T-helper 1 cell treated with Interleukin-12 subunit alpha and Interleukin-12 subunit beta and Interleukin-4 antibody, amounts not matched to agents 30 ng/mL and 1 ng/mL, for 36 hours (primary cell): ENCODE results near the gene HERC4. TPM values are rescaled to one million over a fixed set of nuclear protein-coding genes. Genes with fewer than 3 reads are reported as not detected.
"Not testable (repeated sequence)": the region's sequence is repeated elsewhere in the genome, so short reads cannot be mapped to it uniquely, and the experiment has no call there.

Source experiments
- intact Hi-C: fragments of 100-400 bp; cut with micrococcal nuclease; formaldehyde crosslinking; loops from one replicate; pipeline ENCODE4 v1.15.1; 2024
- total RNA-seq: library from RNA; stranded (reverse); gene quantifications from 2 replicates; pipeline ENCODE4 v1.2.3, GENCODE V29; 2022

Gene HERC4
- total RNA-seq, 1 donor from 2014 or later: 68.0 TPM

DNA sequence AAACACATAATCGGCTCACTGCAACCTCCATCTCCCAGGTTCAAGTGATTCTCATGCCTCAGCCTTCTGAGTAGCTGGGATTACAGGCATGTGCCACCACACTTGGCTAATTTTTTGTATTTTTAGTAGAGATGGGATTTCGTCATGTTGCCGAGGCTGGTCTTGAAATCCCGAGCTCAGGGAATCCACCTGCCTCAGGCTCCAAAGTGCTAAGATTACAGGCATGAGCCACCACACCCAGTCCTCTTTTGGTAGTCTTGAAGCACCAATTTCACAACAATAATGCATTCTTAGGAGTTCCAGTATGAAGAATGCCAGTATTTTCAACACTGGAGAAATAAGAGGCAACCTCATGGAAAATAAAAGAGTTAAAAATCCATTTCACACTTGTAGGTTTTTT, 109.0 kb downstream of the HERC4 start:
- intact Hi-C loops: not testable (repeated sequence)

DNA sequence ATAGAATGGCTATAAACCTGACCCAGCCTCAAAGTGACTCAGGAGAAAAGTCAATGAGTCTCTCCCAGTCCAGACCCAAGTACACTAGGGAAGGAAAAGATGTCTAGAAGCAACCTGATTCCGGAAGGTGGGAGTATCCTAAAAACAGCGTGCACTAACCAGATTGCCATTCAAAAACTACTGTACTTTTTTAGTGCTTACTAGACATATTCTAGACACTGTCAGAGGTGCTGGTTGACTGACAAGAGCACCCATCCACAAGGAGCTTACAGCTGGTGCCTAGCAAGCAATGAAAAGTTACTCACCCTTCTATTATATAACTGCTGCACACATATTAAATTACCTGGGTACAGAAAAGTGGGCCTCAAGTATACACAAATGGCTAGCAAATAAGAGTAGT, 109.6 kb downstream of the HERC4 start:
- intact Hi-C loops: no loop called here

DNA sequence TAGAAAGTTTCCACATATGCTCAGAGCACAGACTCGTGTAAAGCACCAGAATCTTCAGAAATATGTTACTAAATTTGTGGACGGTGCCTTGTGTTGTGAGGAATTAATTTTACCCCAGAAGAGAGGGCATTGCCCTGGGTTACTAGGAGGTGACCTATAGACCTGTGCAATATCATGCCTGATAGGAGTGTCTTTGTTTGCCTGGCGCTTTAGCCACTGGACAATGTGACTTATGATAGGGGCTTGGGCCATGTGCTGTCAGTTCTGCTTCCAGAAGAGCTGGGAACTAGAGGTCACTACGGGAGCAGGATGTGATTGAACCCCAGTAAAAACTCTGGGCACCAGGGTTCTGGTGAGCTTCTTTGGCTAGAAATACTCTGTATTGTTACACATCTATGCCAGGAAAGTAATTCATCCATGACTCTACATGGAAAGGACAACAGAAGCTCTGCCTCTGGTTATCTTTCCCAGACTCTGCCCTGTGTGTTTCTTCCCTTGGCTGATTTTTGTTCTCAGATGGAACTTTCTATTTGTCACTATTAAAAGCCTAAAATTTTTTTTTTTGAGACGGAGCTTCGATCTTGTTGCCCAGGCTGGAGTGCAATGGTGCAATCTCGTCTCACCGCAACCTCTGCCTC, 115.1 kb downstream of the HERC4 start:
- intact Hi-C loops: no loop called here

- intact Hi-C loops: no loop called here
These were observed 119.5 kb downstream of the HERC4 start for GRCh38 chr10:67955614-67956013.

DNA sequence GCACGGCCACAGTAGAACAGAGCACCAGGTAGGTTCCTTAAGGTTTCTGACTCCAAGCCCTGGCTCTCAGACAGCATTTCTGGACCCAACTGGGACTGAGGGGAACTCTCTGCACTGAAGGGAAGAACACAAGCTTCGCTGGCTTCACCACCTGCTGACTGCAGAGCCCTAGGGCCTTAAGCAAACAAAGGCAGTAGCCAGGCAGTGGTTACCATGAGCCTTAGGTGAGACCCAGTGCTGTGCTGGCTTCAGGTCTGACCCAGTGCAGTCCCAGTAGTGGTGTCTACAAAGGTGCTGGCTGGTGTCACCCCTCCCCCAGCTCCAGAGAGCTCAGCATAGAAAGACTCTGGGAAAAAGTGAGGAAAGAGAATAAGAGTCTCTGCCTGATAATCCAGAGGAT, 131.2 kb downstream of the HERC4 start:
- intact Hi-C loops: no loop called here

GRCh38 chr10:67936416-67936815, 138.7 kb downstream of the HERC4 start:
- intact Hi-C loops: no loop called here

GRCh38 chr10:67935223-67935622, 139.9 kb downstream of the HERC4 start:
- intact Hi-C loops: no loop called here

- intact Hi-C loops: no loop called here
These were observed 140.7 kb downstream of the HERC4 start for GRCh38 chr10:67934336-67934735.

DNA sequence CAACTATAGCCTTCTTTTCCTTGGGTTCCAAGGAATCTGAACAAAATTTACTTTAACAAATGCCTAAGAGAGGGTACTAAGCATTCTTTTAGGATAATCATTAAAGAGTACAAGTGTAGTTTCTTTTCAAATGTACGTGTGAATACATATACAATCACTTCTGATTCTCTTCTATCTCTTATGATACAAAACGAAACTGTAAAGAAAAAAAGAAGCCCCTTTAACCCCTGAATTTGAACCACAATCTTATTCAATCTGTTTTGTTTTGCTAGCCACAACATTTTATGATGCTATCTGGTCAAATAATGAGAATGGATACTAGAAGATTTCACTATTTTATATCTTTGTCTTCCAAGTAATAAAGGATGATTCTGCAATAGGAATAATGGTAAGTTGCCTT, 141.9 kb downstream of the HERC4 start:
- intact Hi-C loops: no loop called here

- intact Hi-C loops: no loop called here
These were observed 148.1 kb downstream of the HERC4 start for GRCh38 chr10:67926951-67927350.

DNA sequence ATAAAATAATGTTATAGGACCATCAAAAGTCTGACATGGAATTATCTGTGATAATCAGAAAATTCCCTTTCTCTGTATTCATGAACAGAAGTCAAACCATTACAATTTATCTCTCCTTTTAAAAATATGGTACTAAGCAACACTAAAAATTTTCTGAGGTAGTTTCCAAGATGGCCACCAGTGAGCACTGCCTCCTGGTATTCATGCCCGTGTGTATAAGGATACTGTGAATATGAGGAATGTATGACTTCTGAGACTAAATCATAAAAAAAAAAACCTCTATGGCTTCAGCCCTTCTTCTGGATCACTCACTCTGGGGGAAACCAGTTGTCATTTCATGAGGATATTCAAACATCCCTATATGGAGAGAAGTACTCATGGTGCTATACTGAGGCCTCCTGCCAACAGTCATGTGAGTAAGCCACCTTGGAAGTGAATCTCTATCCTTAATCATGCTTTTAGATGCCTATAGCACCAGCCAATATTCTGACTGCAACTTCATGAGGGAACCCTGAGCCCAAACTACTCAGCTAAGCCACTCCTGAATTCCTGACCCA, 149.6 kb downstream of the HERC4 start:
- intact Hi-C loops: no loop called here

GRCh38 chr10:67924136-67924535, 150.9 kb downstream of the HERC4 start:
- intact Hi-C loops: no loop called here

DNA sequence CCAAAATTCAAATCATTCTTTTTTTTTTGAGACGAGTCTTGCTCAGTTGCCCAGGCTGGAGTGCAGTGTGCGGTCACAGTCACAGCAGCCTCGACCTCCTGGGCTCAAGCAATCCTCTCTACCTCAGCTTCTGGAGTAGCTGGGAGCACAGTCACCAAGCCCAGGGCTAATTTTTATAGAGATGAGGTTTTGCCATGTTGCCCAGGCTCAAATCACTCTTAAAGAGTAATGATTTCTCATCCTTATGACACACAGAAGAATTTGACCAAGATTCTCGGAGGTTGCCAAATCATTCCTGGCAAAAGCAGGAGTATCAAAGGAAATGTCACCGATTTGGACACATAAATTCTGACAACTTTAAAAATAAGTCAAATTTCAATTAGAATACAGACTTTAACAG, 151.5 kb downstream of the HERC4 start:
- intact Hi-C loops: no loop called here

GRCh38 chr10:67921065-67921464, 154.0 kb downstream of the HERC4 start:
- intact Hi-C loops: no loop called here

- intact Hi-C loops: no loop called here
These were observed 157.4 kb downstream of the HERC4 start for GRCh38 chr10:67917679-67918078.

DNA sequence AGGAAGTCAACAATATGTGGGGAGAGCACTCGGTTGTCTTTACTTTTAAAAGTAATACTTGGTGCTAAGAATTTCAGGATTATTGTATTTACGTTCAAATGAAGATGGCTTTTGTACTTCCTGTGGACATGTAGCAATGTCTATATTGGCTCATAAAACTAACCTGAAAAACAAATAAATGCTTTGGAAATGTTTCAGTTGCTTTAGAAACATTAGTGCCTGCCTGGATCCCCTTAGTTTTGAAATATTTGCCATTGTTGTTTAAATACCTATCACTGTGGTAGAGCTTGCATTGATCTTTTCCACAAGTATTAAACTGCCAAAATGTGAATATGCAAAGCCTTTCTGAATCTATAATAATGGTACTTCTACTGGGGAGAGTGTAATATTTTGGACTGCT, 157.9 kb downstream of the HERC4 start:
- intact Hi-C loops: no loop called here

- intact Hi-C loops: no loop called here
These were observed 160.2 kb downstream of the HERC4 start for GRCh38 chr10:67914777-67915340.

GRCh38 chr10:67912331-67912946, 162.6 kb downstream of the HERC4 start:
- intact Hi-C loops: no loop called here

DNA sequence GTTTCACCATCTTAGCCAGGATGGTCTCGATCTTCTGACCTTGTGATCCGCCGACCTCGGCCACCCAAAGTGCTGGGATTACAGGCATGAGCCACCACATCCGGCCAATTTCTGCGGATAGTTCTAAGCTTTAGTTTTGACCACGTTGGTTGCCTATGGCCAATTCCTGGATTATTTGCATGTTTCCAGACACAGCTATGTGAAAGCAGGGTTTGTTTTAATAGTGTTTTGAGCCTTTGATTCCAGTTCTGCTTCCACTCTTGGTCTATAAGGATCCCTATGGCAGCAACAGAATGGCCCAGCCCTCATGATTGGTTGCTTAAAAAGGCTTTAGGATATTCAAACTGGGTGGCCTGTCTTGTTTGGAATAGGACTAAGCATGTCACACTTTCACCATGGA, 171.5 kb downstream of the HERC4 start:
- intact Hi-C loops: no loop called here

DNA sequence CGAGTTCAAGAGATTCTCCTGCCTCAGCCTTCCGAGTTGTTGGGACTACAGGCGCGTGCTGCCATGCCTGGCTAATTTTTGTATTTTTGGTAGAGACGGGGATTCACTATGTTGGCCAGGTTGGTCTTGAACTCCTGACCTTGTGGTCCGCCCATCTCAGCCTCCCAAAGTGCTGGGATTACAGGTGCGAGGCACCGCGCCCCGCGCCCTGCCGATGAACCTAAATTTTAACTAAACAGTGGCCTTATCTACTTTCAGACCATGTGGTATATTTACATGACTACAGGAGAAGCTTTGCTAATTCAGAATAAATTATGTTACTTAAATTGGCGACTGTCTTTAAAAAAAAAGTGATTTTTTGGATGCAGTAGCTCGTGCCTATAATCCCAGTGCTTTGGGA, 181.4 kb downstream of the HERC4 start:
- intact Hi-C loops: no loop called here

GRCh38 chr10:67884842-67885670, 190.0 kb downstream of the HERC4 start:
- intact Hi-C loops: loop anchor here (1.0 to 2.0 kb wide), 14 partner anchors 30 to 1016 kb away; partner anchors contain the start of genes CCAR1, DDX50, HERC4 and RUFY2
